Calu3 (cell line): Measurements from ENCODE around the gene AP3B1. TPM values are rescaled to one million over a fixed set of nuclear protein-coding genes. Genes with fewer than 3 reads are reported as not detected.

Source experiments
- BruUV-seq: library from RNA; stranded (reverse); fragments of 400-500 nt; replicated peaks from 2 replicates; lab custom pipeline; 2021; lab: Mats Ljungman, UMichigan
- CTCF ChIA-PET: fragments of 300-600 bp; sonication (Branson Sonifier 250); formaldehyde crosslinking; loops from one replicate; lab custom pipeline; 2022; ENCODE audit warnings: antibody characterized with exemption; lab: Charles Lee
- DNase-seq: peaks from one replicate; pipeline ENCODE4 v3.0.0; 2022
- H3K27ac Mint-ChIP-seq: one replicate; pipeline ENCODE4 v1.8.0; 2022; ENCODE audit warnings: mixed read lengths; ENCODE audit not compliant: unreplicated experiment
- H3K27me3 Mint-ChIP-seq: one replicate; pipeline ENCODE4 v1.8.0; 2022; ENCODE audit warnings: mixed read lengths; ENCODE audit not compliant: unreplicated experiment
- H3K36me3 Mint-ChIP-seq: one replicate; pipeline ENCODE4 v1.8.0; 2022; ENCODE audit warnings: mild to moderate bottlenecking, moderate library complexity, mixed read lengths; ENCODE audit not compliant: insufficient read depth, unreplicated experiment
- H3K4me1 Mint-ChIP-seq: one replicate; pipeline ENCODE4 v1.8.0; 2022; ENCODE audit warnings: mild to moderate bottlenecking, low read depth, mixed read lengths; ENCODE audit not compliant: unreplicated experiment
- H3K4me3 Mint-ChIP-seq: one replicate; pipeline ENCODE4 v1.8.0; 2022; ENCODE audit warnings: mild to moderate bottlenecking, low read depth, moderate library complexity, mixed read lengths; ENCODE audit not compliant: unreplicated experiment
- H3K9me3 Mint-ChIP-seq: one replicate; pipeline ENCODE4 v1.8.0; 2022; ENCODE audit warnings: low read depth, mixed read lengths; ENCODE audit not compliant: unreplicated experiment
- intact Hi-C: fragments of 100-400 bp; cut with micrococcal nuclease; formaldehyde crosslinking; loops from one replicate; pipeline ENCODE4 v1.10.0; 2022; ENCODE audit not compliant: unreplicated experiment
- total RNA-seq: library from RNA; stranded (reverse); gene quantifications from 2 replicates; pipeline ENCODE4 v1.2.3, GENCODE V29; 2022
- TF ChIP-seq, protein P1 (sequence below): fragments of 200-600 bp; IDR thresholded peaks from one replicate; pipeline ENCODE4 v1.8.0; 2022; ENCODE audit warnings: antibody characterized with exemption; ENCODE audit not compliant: unreplicated experiment

AP3B1 gene
- total RNA-seq, 1 experiment from 2014 or later: 66.9 TPM

DNA sequence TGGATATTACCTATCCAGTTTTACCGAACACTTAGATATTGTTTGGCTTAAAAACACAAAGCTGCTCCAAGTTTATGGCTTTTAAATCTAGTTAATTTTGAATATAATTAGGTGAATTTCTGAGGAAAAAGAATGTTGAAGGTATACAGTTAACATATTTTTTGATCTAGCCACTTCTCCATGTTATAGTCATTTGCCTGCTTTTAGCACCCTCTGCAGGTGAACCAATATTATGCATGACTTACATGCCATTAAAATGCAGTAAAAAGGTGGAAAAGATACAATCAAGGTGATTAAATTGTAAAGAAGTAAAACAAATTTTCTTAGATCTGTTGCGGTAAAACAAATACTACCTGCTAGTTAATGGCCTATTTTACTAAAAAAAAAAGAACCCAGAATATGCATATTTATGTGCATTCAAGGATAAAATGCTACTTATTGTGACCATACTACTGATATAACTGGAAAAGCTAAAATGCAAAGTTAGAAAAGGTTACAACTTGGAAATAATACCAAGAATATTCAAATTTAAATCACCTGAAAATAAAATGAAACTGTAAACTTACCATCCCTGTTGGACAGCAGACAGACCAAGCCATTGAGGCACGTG is 132.1 kb downstream of the AP3B1 start:
- no peak overlapping the region for H3K4me3 Mint-ChIP-seq
- intact Hi-C loops: loop anchor here (2.0 to 10.0 kb wide), 2 partner anchors 602 to 638 kb away; no protein-coding TSS in a partner anchor
- TF ChIP-seq, protein P1, sequence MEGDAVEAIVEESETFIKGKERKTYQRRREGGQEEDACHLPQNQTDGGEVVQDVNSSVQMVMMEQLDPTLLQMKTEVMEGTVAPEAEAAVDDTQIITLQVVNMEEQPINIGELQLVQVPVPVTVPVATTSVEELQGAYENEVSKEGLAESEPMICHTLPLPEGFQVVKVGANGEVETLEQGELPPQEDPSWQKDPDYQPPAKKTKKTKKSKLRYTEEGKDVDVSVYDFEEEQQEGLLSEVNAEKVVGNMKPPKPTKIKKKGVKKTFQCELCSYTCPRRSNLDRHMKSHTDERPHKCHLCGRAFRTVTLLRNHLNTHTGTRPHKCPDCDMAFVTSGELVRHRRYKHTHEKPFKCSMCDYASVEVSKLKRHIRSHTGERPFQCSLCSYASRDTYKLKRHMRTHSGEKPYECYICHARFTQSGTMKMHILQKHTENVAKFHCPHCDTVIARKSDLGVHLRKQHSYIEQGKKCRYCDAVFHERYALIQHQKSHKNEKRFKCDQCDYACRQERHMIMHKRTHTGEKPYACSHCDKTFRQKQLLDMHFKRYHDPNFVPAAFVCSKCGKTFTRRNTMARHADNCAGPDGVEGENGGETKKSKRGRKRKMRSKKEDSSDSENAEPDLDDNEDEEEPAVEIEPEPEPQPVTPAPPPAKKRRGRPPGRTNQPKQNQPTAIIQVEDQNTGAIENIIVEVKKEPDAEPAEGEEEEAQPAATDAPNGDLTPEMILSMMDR: peak; percentile 32
- CTCF ChIA-PET: interaction anchor here (0.5 to 0.6 kb wide), 2 partner anchors 119 to 579 kb away, joined by 3 to 4 read pairs; no protein-coding TSS in a partner anchor
- no peaks in the 10 kb centered on the region for H3K27me3 Mint-ChIP-seq
- no peaks in the 10 kb centered on the region for H3K9me3 Mint-ChIP-seq
- H3K36me3 Mint-ChIP-seq: no peaks in the 10 kb centered on the region
- DNase-seq: peak; percentile 35
- no TSS peak for BruUV-seq
- H3K4me1 Mint-ChIP-seq: no peaks in the 10 kb centered on the region
- H3K27ac Mint-ChIP-seq: no peak overlapping the region

DNA sequence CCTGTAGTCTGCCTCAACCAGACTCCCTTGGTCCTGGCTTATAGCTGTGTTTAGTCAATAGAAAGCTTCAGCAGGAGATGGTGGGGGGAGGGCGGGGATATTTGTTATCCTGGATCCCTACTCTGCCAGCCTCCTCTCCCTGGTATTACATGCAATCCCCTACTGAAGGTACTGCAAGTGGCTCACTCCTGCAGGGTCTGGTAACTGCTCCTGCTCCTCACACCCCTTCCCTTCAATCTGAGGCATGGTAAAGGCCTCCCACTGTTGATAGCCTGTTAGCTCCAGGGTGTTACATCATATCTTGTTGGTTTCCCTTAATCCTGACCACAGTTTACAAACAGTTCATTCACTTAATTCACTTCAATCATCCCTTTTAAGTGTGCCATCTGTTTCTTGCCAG is 137.5 kb downstream of the AP3B1 start:
- no TSS peak for BruUV-seq
- Mint-ChIP-seq H3K4me3 (no peak overlapping the region), H3K27me3 (no peaks in the 10 kb centered on the region), H3K27ac (no peak overlapping the region), H3K9me3 (no peaks in the 10 kb centered on the region), H3K36me3 (peaks cover 14% of the 10 kb centered on the region), H3K4me1 (no peaks in the 10 kb centered on the region)
- TF ChIP-seq, protein P1: no peak
- intact Hi-C loops: no loop called here
- DNase-seq: no peak
- CTCF ChIA-PET: no interaction called here

DNA sequence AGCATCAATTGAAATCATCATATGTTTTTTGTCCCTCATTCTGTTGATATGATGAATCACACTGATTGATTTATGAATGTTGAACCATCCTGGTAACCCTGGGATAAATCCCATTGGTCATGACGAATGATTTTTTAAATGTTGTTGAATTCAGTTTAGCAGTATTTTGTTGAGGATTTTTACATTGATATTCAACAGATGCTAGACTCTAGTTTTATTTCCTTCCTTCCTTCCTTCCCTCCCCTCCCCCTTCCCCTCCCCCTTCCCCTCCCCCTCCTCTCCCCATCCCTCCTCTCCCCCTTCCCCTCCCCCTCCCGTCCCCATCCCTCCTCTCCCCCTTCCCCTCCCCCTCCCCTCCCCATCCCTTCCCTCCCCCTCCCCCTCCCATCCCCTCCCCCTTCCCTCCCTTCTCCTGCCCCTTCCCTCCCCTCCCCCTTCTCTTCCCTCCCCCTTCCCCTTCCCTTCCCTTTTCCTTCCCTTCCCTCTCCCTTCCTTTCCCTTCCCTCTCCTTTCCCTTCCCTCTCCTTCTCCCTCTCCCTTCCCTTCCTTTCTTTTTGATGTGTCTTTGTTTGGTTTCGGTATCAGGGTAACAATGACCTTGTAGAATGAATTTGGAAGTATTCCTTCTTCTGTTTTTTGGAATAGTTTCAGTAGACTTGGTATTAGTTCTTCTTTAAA is 142.8 kb downstream of the AP3B1 start:
- Mint-ChIP-seq H3K9me3 (no peaks in the 10 kb centered on the region), H3K4me1 (no peaks in the 10 kb centered on the region), H3K36me3 (peaks cover 14% of the 10 kb centered on the region), H3K4me3 (no peak overlapping the region), H3K27me3 (no peaks in the 10 kb centered on the region), H3K27ac (no peak overlapping the region)
- intact Hi-C loops: no loop called here
- TF ChIP-seq, protein P1: no peak
- no TSS peak for BruUV-seq
- DNase-seq: no peak
- CTCF ChIA-PET: no interaction called here

DNA sequence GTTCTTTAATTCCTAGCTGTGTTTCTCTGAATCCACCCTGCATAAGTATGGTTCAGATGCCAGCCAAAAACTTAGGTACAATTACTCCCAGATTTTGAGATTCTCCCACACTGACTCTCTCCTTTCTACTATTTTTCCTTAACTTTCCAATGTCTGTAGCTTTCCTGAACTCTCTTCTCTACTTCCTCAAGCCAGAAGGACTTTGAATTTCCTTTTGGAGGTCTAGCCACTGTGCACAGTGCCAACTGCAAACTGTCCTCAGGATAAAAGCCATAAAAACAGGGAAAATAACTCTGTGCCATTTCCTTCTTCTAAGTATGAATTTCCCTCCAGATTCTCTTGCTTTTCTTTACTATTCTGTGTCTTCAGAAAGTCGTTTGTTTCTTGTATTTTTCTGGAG is 157.2 kb downstream of the AP3B1 start:
- DNase-seq: no peak
- no TSS peak for BruUV-seq
- Mint-ChIP-seq H3K27ac (no peak overlapping the region), H3K9me3 (no peaks in the 10 kb centered on the region), H3K4me3 (no peak overlapping the region), H3K27me3 (no peaks in the 10 kb centered on the region), H3K36me3 (peaks cover 6% of the 10 kb centered on the region), H3K4me1 (no peaks in the 10 kb centered on the region)
- CTCF ChIA-PET: no interaction called here
- intact Hi-C loops: no loop called here
- TF ChIP-seq, protein P1: no peak
